RWPE1 (cell line): ENCODE measurements around the gene TM2D1.

Experiments used
- CTCF ChIA-PET: fragments of 350-600 bp; sonication (Branson Sonifier 250); formaldehyde crosslinking; extraction: SDS; loops from one replicate; lab custom pipeline; 2021; lab: Yijun Ruan, JAX
- POLR2A ChIA-PET: fragments of 400-600 bp; formaldehyde crosslinking; extraction: SDS; loops from one replicate; lab custom pipeline; 2020; ENCODE audit warnings: antibody characterized with exemption; ENCODE audit not compliant: low non-redundant PET; lab: Yijun Ruan, JAX
- DNase-seq: peaks from one replicate; pipeline ENCODE4 v3.0.0; 2012; ENCODE audit warnings: low spot score
- H3K27ac ChIP-seq: fragments of 450-650 bp; 2 replicates; pipeline ENCODE4 v1.5.1; 2017
- TF ChIP-seq, protein P1 (sequence below): fragments of 450-650 bp; conservative IDR thresholded peaks from 2 replicates; pipeline ENCODE4 v1.5.1; 2017; ENCODE audit warnings: low read depth, mild to moderate bottlenecking

TM2D1 gene

GRCh38 chr1:61640531-61641530 is 84.1 kb downstream of the TM2D1 start:
- TF ChIP-seq, protein P1, sequence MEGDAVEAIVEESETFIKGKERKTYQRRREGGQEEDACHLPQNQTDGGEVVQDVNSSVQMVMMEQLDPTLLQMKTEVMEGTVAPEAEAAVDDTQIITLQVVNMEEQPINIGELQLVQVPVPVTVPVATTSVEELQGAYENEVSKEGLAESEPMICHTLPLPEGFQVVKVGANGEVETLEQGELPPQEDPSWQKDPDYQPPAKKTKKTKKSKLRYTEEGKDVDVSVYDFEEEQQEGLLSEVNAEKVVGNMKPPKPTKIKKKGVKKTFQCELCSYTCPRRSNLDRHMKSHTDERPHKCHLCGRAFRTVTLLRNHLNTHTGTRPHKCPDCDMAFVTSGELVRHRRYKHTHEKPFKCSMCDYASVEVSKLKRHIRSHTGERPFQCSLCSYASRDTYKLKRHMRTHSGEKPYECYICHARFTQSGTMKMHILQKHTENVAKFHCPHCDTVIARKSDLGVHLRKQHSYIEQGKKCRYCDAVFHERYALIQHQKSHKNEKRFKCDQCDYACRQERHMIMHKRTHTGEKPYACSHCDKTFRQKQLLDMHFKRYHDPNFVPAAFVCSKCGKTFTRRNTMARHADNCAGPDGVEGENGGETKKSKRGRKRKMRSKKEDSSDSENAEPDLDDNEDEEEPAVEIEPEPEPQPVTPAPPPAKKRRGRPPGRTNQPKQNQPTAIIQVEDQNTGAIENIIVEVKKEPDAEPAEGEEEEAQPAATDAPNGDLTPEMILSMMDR = no peak
- no peak overlapping the region for H3K27ac ChIP-seq
- no peak for DNase-seq
- POLR2A ChIA-PET = no interaction called here
- CTCF ChIA-PET = interaction anchor here (0.6 to 1.1 kb wide), 4 partner anchors 10 to 324 kb away, joined by 3 to 5 read pairs (median 3); no protein-coding TSS in a partner anchor

DNA sequence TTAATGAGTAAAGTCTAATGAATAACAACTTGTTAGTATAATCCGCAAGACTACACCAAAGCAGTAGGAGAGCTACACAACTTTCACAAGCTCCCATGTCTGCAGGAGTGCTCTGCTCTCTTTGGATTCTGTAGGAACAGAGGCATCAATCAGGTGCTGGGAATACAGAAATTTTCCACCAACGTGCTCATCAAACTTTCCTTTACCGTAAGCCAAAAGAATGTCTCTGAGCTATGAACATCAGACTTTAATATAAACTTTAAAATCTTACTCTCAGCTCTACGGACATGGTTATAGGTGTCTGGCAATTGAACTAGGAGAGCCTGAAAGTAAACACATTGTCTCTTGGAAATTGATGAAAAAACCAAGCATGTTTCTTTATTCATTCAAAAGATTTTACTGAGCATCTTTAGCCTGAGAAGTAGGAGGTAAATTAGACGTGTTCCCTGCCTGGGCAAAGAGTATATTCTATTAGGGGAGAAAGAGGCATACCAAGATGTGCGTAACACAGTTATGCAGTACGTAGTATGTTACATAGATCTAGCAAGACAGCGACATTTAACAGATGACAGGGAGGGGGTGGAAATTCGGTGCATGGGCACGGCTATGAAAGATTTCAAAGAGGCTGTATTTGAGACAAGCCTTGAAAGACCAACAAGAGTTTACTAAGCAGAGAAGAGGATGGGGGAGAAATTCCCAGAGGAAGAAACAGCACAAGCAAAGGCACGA is 85.2 kb downstream of the TM2D1 start:
- ChIA-PET CTCF (interaction anchor here (0.8 kb wide), 1 partner anchor 20 kb away, joined by 3 read pairs; no protein-coding TSS in a partner anchor), POLR2A (no interaction called here)
- no peak for DNase-seq
- TF ChIP-seq, protein P1 = no peak
- no peak overlapping the region for H3K27ac ChIP-seq

GRCh38 chr1:61638911-61639605 is 85.9 kb downstream of the TM2D1 start:
- TF ChIP-seq, protein P1 = no peak
- CTCF ChIA-PET = no interaction called here
- POLR2A ChIA-PET = no interaction called here
- no peak for DNase-seq
- H3K27ac ChIP-seq = no peak overlapping the region

GRCh38 chr1:61638296-61638695 is 86.6 kb downstream of the TM2D1 start:
- DNase-seq = no peak
- CTCF ChIA-PET = no interaction called here
- TF ChIP-seq, protein P1 = no peak

DNA sequence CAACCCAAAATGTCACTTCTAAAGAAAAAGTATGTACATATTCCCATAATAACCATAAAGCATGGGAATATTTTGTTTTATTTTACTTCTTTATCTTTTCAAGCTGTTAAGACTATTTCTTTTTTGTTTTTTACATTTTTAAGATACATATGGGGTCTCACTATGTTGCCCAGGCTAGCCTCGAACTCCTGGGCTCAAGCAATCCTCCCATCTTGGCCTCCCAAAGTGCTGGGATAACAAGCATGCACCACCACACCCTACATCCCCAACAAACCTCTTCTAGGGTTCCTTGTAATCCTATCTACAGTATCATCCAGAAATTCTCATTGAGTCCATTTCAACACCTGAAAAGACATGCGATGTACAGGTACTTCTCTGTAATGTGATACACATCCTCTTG is 87.5 kb downstream of the TM2D1 start:
- POLR2A ChIA-PET = no interaction called here
- CTCF ChIA-PET = no interaction called here
- no peak for DNase-seq
- H3K27ac ChIP-seq = no peak overlapping the region
- TF ChIP-seq, protein P1 = no peak

More at GRCh38 chr1:61638296-61638695, 86.6 kb downstream of the TM2D1 start:
- POLR2A ChIA-PET = no interaction called here
- H3K27ac ChIP-seq = no peak overlapping the region

GRCh38 chr1:61636814-61637213 is 88.1 kb downstream of the TM2D1 start:
- CTCF ChIA-PET = no interaction called here
- TF ChIP-seq, protein P1 = no peak
- H3K27ac ChIP-seq = no peak overlapping the region
- DNase-seq = no peak
- POLR2A ChIA-PET = no interaction called here
